Measurements from ENCODE around the gene THEM5. TPM values are rescaled to one million over a fixed set of nuclear protein-coding genes. Genes with fewer than 3 reads are reported as not detected.
A peak's percentile ranks its signal among the peaks of the same experiment; 100 is the strongest.
"Not testable (repeated sequence)": the region's sequence is repeated elsewhere in the genome, so short reads cannot be mapped to it uniquely, and the experiment has no call there.

The THEM5 gene
- not detected for total RNA-seq
- long read RNA-seq = 0 reads

- DNase-seq = peak in 1 of 3 donors; percentile 28
- no peaks in the 10 kb centered on the region for H3K4me1 ChIP-seq
- H3K27me3 ChIP-seq = no peaks in the 10 kb centered on the region
- no peak within 1 kb of the TSS for H3K4me3 ChIP-seq
- WGBS (ENCODE audit: insufficient coverage, low coverage, low lambda C conversion rate, missing lambda C conversion rate) = 82% methylated on average over 3 of the region's 5 CpGs
- no peaks in the 10 kb centered on the region for H3K9me3 ChIP-seq
- intact Hi-C loops (cut with DNase I) = no loop called here
- TF ChIP-seq CTCF (IDR thresholded peaks at IDR 0.05) (no peak), POLR2A (IDR thresholded peaks at IDR 0.05) (no peak)
- ATAC-seq = no peak
- no peaks in the 10 kb centered on the region for H3K36me3 ChIP-seq
- no peak within 1 kb of the TSS for H3K27ac ChIP-seq
Observed at GRCh38 chr1:151853411-151853943, at the start of gene THEM5. Gene THEM5 (minus strand): TSS chr1:151853712. CDS start chr1:151853565, 147 bp downstream.

DNA sequence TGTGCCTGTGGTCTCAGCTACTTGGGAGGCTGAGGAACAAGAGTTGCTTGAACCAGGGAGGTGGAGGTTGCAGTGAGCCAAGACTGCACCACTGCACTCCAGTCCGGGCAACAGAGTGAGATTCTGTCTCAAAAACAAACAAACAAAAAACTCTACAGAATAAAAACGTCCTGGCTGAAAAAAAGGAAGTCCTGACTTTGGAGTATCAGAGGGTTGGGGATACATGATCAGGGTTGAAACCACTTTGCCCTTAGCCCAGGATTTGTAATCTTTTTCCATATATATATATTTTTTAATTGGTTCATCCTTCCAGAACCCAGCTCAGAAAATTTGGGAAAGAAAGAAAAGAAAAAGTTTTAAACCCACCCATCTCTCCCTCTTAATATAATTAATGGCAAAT, 49.3 kb upstream of the THEM5 start:
- intact Hi-C loops (cut with DNase I) = no loop called here
- Histone ChIP-seq H3K27ac (no peak overlapping the region), H3K4me3 (no peak overlapping the region), H3K4me1 (peaks cover 0 to 4% (median 0%) of the 10 kb centered on the region in 4 donors), H3K36me3 (no peaks in the 10 kb centered on the region), H3K27me3 (no peaks in the 10 kb centered on the region), H3K9me3 (no peaks in the 10 kb centered on the region)
- ATAC-seq (no peak), DNase-seq (no peak)
- 50% methylated on average over 2 of the region's 2 CpGs for WGBS (ENCODE audit: insufficient coverage, low coverage, low lambda C conversion rate, missing lambda C conversion rate)
- no peak for TF ChIP-seq CTCF (IDR thresholded peaks at IDR 0.05)
- TF ChIP-seq POLR2A (IDR thresholded peaks at IDR 0.05) = no peak

DNA sequence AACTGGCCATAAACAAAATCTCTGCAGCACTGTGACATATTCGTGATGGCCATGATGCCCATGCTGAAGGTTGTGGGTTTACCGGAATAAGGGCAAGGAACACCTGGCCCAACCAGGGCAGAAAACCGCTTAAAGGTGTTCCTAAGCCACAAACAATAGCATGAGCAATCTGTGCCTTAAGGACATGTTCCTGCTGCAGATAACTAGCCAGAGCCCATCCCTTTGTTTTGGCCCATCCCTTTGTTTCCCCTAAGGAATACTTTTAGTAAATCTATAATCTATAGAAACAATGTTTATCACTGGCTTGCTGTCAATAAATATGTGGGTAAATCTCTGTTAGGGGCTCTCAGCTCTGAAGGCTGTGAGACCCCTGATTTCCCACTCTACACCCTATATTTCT, 47.3 kb upstream of the THEM5 start:
- H3K4me3 ChIP-seq; ATAC-seq; H3K27me3 ChIP-seq; H3K4me1 ChIP-seq; H3K36me3 ChIP-seq; DNase-seq; intact Hi-C loops (cut with DNase I); H3K27ac ChIP-seq; H3K9me3 ChIP-seq: not testable (repeated sequence)
- 100% methylated on average over 2 of the region's 3 CpGs for WGBS (ENCODE audit: insufficient coverage, low coverage, low lambda C conversion rate, missing lambda C conversion rate)

- H3K36me3 ChIP-seq = peaks cover 0 to 16% (median 2%) of the 10 kb centered on the region in 4 donors
- intact Hi-C loops (cut with DNase I) = no loop called here
- ATAC-seq (no peak), DNase-seq (no peak)
- TF ChIP-seq POLR2A (IDR thresholded peaks at IDR 0.05) (no peak), CTCF (IDR thresholded peaks at IDR 0.05) (no peak)
- H3K27ac ChIP-seq = no peak overlapping the region
- H3K9me3 ChIP-seq = no peaks in the 10 kb centered on the region
- H3K27me3 ChIP-seq = no peaks in the 10 kb centered on the region
- peaks cover 0 to 4% (median 0%) of the 10 kb centered on the region in 4 donors for H3K4me1 ChIP-seq
- WGBS (ENCODE audit: insufficient coverage, low coverage, low lambda C conversion rate, missing lambda C conversion rate) = no CpG with 5 or more reads among the region's 2 CpGs
- no peak overlapping the region for H3K4me3 ChIP-seq
Observed at GRCh38 chr1:151898519-151898991, 45.0 kb upstream of the THEM5 start.

- intact Hi-C loops (cut with DNase I) = no loop called here
- Histone ChIP-seq H3K4me3 (no peak overlapping the region), H3K27ac (no peak overlapping the region), H3K27me3 (no peaks in the 10 kb centered on the region), H3K36me3 (peaks cover 0 to 16% (median 2%) of the 10 kb centered on the region in 4 donors), H3K4me1 (peaks cover 0 to 4% (median 0%) of the 10 kb centered on the region in 4 donors), H3K9me3 (no peaks in the 10 kb centered on the region)
- DNase-seq (no peak), ATAC-seq (peak in 1 of 4 donors; percentile 43)
- no peak for TF ChIP-seq CTCF (IDR thresholded peaks at IDR 0.05)
- TF ChIP-seq POLR2A (IDR thresholded peaks at IDR 0.05) = no peak
- WGBS (ENCODE audit: insufficient coverage, low coverage, low lambda C conversion rate, missing lambda C conversion rate) = 77% methylated on average over 6 of the region's 10 CpGs
Observed at GRCh38 chr1:151897991-151898431, 44.5 kb upstream of the THEM5 start.

Measured in right lobe of liver (tissue), 6 donors.